HG03135 (cell line): ENCODE measurements around the gene RUNX3.
"Not testable (repeated sequence)": the region's sequence is repeated elsewhere in the genome, so short reads cannot be mapped to it uniquely, and the experiment has no call there.

Source experiments
- ATAC-seq: cut with Tn5 transposase; IDR thresholded peaks from one replicate; pipeline ENCODE4 v1.9.1; 2021; ENCODE audit warnings: mild to moderate bottlenecking, moderate library complexity; ENCODE audit not compliant: unreplicated experiment

The RUNX3 gene

DNA sequence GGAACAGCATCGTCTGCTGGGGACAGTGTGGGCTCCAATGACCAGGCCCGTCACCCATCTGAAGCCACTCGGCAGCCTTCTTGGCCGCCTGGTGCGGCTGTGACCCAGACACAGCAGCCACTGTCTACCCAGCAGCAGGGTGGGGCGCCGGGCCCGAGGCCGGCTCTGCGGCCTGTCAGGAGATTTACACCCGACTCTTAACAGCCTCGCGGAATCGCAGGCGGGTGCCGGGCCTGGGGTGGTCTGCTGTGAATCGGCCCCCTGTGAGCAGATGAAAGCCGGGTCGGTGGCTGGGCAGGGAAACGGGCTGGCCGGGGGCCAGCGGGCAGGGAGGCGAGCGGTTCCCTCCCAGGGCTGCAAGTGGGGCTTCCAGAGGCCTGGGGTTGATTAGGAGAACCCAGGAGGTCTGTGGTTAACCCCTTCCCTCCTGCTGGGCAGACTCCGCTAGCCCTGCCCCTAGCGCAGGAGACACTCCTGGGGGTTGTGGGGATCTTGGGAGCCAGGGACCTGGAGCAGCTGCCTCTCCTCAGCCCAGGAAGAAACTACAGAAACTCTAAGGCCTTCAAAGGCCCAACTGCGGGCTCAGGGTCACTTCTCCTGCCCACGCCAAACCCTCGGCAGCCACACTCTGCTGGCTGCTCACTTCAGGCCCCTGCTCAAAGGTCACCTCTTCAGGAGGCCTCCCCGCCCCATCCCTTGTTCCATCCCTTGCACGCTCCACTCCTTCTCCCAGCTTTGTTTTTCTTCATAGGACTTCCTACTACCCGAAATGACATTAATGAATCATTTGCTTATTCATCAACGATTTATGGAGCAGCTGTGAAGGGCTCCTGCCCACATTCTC is 15.6 kb downstream of the RUNX3 start:
- ATAC-seq, result no peak

DNA sequence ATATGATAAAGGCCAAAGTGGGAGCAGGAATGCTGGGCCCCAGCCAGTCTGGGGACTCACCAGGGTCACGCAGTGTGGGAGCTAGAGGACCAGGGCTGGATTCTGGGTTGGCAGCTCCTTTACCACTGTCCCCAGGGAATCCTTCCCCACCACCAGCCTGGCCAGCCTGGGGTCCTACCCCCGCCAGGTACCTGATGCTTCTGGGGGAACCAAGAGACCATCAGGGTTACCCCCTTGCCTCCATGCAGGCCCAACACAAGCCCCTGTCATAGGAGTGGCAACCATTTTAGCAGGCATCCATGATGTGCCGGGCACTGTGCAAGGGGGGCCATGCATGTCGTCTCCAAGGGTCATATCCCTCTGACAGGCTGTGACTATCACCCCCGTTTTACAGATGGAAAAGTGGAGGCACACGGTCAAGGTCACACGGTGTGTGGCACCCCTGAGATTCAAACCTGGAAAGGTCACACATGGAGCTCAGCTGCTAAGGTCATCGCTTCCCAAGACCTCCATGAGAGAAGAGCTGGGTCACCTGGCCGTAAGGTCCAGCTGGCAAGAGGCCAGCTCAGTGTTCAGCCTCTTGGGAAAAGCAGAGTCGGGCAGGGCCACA is 16.4 kb downstream of the RUNX3 start:
- ATAC-seq, result no peak

DNA sequence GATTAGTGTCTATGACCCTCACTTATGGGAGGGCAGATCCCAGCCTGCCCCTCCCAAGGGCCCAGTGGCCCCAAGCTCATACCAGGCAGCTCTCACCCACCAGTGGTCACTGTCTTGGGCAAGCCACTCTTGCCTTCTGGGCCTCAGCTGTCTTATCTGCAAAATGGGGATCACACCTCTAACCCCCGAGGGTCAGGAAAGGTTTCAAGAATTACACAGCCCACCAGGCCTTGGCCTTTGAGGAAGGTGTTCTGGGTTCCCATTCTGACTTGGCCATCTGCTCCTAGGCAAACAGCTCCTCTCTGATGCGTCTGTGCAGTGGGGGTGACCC is 16.8 kb downstream of the RUNX3 start:
- ATAC-seq, result no peak

DNA sequence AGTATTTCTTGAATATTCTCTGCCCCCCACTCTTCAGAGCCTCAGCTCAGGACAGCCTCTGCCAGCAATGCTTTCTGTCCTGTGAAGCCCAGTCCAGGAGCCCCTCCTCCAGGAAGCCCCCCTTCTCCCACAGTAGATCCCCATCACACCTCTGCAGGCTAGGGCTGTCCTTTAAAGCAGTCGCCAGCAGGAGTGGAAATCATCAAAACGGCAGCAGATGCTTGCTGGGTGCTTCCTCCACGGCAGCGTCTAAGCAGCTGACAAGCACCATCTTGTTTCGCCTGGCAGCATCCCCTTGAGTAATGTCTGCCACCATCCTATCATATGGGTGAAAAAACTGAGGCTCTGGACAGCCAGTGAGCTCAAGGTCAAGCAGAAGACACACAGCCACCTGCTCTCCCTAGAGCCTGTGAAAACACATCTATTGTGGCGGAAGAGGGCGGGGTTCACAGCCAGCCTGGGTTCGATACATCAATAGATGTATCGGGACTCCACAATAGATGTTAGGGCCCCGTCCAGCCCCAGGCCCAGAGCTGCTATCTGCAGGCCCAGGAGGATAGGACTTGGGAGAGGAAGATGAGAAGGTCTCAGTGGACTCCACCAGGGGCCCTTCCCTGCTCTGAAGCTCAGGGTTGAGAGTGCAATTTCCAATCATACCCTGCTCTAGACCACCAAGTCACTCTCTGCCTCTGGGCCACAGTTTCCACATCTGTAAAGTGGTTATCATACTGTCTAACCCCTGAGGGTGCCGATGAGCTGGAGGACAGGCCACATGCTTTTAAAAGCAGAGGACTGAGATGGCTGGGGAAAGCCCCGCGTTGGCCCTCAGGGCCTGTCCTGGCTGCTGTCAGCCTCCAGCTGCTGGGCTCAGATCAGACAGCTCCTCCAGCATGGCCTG is 17.5 kb downstream of the RUNX3 start:
- no peak for ATAC-seq

DNA sequence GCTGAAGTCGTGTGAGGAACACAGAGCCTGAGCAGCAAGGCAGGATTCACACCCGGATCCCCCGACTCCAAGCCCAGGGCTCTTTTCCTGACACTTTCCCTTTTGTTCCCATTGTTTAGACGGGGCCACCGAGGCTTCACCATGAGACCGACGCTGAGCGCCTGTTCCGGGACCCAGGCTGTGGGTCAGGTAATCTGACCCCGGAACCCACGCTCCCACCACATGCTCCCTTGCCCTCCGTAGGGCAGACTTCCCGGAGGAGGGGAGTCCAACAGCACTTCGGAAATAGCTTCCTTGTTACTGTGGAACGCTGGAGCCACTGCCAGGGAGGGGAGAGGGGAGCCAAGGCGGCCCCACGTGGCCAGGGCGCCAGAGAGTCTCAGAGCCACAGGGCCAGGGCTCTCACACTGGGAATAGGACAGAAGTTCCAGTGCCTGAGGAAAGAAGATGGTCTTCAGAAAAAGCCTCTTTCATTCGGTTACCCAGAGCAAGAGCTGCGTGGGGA is 18.4 kb downstream of the RUNX3 start:
- no peak for ATAC-seq

DNA sequence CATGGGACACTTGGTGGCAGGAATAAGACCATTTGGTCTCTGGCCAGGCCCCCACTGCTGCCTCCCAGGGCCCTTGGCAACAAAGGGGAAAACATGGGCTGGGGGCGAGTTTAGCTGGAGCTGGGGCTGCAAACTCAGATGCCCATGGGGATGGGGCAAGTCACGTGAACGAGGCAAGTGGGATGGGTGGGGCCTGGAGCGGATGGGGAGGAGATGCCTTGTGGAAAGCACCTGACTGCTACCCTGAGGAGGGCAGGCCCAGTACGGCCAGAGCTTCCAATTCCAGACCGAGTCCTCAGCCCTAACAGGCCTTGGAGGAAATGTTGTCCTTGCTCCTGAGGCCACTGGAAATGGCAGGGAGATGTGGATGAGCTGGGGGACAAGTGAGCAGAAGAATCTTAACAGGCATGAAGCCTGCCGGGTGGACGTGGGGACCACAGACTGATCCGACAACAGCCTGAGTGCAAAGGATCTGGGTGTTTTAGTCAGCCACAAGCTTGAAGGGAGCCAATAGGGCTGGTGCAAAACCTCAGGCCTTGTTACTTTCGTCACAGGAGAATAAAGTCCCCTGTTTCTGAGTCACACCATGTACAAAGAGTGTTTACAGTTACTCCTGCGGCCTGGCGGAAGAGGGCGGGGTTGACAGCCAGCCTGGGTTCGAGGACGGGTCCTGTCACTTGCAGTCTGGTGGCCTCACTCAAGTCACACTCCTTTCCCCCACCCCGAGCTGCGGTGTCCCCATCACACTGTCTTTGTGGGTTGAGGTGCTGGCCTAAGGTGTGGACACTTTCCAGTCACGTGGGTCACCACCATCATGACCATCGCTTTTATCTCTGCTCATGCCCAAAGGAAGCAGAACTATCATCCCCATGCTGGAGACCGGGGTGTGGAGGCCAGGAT is 19.1 kb downstream of the RUNX3 start:
- no peak for ATAC-seq

DNA sequence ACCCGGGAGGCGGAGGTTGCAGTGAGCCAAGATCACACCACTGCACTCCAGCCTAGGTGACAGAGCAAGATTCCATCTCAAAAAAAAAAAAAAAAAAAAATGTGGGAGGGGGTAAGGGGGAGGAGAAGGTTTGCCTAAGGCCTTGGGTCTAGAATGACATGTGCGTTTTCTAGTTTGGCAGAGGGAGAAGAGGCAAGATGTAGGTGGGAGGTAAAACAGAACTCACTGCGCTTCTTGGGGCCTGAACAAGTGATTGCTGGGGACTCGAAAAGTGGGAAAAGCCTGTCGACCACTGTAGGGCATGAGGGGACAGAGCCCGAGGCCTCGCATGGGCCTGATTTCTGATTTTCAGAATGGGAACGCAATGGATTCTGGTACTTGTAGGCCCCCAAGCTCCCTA is 19.9 kb downstream of the RUNX3 start:
- ATAC-seq, result no peak

DNA sequence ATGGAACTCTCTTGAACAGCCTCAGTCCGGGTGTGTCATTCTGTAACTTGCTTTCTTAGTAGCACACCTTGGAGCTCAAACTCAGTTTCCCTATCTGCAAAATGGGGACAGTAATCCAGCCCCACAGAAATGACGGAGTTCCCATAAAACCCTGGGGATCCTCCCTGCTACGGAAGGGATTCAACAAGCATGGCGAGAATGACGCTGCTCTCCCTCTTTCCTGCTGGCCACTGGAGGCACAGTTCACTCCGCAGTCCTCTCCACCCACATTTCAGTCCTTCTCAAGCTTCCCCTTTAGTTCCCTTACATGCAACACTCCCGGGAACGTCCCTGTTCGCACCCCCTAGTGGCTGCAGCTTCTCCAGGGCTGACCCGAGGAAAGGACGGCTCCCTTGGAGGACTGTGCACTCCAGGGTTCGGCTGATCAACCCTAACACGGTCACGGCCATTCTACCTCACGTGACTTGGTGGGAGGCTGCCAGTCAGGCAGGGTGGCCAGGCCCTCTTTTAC is 20.6 kb downstream of the RUNX3 start:
- no peak for ATAC-seq

DNA sequence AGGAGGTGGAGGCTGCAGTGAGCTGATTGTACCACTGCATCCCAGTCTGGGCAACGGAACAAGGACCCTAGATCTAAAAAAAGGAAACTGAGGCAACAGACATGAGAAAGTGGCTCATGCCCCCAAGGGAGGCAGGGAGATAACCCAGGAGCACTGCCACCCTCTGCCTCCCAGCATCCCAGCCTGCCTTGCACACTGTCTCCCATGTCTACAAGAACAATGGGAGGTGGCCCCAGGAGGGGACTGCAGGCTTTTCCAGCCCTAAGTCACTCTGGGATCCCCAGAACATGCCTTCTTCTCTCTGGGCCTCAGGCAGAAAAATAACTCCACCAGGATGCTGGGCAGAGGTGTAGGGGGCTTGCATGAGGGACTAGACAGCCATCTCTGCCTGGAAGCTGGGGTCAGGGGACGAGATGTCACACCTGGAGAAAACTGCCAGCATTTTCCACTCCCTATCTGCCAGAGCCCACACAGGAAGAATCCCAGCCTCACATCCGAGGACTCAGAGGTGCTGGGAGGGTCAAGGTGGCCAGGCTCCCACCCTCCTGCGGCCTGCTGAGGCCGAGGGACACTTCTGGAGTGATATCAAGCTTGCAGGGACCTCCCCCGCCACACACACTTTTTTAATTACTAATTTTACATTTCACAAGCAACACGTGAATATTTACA is 21.4 kb downstream of the RUNX3 start:
- ATAC-seq, result no peak

DNA sequence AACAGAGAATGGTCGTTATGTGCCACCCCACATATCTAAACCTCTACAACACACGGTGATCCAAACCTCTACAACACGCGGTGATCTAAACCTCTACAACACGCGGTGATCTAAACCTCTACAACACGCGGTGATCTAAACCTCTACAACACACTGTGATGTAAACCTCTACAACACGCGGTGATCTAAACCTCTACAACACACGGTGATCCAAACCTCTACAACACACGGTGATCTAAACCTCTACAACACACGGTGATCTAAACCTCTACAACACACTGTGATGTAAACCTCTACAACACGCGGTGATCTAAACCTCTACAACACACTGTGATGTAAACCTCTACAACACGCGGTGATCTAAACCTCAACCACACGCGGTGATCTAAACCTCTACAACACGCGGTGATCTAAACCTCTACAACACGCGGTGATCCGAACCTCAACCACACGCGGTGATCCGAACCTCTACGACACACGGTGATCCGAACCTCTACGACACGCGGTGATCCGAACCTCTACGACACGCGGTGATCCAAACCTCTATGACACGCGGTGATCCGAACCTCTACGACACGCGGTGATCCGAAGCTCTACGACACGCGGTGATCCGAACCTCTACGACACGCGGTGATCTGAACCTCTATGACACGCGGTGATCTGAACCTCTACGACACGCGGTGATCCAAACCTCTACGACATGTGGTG is 22.3 kb downstream of the RUNX3 start:
- not testable (repeated sequence) for ATAC-seq

DNA sequence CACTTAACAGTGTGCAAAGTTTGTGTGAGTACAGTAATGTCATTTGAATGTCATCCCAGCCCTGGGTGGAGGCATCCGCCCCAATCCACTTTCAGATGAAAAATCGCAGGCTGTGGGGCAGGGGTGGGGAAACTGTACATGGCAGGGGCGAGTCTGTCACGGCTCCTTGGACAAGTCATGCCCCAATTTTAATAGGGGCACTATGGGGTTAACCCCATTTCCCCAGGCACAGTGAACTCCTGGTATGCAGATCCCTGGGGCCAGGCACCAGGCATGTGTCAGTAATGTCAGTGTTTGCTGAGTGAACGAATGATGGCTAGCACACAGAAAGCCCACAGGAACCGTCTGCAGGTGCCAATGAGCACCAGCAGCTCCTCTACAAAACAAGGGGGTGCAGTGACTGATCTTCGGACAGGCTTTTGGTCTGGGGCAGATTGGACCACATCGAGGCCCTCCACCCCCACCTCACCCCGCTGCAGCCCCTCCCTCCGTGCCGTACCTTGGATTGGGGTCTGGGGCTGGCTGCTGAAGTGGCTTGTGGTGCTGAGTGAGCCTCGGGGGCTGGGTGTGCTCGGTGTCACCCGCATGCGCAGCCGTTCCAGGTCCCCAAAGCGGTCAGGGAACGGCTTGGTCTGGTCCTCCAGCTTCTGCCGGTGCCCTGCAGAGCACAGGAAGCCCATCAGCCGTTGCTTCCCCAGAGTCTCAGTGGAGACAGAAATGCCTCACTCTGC is 23.2 kb downstream of the RUNX3 start:
- ATAC-seq, result no peak

DNA sequence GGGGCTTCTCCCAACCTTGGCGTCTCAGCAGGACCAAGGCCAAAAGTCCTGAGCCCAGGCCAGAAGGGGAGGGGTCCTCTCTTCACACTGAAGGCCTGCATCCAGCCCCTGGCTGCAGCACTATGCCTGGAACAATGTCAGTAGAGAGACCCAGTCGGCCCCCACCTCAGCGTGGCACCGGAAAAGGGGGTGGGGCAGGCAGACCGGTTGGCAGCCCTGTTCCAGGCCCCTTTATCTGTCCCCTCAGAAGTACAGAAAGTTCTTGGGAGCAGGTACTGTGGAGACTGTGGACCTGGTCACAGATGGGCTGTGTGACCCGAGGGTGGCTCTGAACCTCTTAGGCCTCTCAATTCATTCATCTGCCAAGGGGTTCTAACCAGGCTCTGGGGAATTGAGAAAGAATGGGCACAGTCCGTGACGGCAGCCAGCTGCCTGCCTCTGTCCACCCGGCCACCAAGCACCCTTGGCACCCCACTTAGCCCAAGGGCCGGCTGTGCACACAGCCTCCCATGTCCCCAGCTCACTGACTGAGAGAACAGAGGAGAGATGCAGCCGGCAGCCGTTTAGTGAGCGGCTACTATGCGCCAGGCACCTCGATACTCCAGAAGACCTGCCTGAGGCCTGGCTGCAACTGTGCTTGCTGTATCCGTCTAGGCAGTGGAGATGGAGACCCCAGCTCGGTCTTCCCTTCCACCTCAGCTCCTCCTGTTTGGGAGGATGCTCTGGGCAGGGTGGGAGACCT is 23.9 kb downstream of the RUNX3 start:
- ATAC-seq, result no peak

DNA sequence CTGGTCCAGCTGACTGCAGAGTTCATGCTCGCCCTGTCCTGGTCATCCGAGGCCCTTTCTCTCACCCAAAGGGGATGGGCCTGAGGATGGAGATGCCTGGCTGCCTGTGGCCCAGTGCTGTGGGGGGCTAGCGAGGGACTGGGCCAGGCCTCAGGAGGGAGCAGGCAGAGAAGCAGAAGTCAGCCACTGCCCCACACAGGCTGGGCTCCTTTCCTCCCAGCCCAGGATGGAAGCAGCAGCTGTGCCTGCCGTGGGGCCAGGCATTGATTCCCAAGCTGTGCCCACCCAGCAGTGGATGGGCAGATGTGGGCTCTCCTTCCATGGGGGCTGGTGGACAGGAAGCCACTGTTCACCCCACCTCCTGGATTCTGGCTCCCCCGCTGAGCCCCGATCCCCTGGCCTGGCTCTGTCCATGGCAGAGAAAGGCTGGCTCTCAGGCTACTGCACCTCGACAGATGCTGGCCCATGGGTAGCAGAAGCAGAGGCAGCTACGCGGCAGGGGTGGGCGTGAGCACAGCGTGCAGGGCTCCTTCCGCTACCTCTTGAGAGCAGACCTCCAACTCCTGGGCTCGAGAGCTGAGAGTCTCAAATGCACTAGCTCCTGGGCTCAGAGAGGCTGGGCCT is 24.6 kb downstream of the RUNX3 start:
- no peak for ATAC-seq

DNA sequence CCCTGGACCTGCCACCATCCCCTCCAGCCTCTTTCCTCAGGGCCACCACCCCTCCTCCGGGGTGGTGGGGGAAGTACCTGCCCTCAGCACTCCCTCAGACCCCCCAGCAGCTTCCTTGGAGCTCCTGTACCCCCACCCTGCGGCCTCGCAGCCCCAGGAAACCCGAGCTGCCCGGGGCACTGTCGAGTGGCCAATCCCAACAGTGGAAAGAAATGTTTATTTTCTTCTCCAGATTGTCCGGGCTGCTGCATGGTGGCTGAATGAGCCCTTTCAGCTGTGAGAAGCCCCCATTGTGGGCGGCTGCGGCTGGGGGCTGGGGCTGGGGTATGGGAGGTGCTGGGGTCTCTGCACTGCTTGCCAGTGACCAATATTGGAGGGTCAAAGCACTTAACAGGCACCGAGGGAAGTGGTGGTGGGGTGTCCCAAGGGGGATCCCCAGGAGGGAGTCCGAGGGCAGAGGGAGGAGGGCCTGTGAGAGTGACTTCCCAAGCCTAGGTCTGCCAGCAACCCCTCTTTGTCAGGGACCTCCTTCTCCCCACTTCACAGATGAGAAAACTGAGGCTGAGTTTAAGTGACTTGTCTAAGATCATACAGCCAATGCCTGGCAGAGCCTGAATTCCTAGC is 25.2 kb downstream of the RUNX3 start:
- ATAC-seq, result no peak

DNA sequence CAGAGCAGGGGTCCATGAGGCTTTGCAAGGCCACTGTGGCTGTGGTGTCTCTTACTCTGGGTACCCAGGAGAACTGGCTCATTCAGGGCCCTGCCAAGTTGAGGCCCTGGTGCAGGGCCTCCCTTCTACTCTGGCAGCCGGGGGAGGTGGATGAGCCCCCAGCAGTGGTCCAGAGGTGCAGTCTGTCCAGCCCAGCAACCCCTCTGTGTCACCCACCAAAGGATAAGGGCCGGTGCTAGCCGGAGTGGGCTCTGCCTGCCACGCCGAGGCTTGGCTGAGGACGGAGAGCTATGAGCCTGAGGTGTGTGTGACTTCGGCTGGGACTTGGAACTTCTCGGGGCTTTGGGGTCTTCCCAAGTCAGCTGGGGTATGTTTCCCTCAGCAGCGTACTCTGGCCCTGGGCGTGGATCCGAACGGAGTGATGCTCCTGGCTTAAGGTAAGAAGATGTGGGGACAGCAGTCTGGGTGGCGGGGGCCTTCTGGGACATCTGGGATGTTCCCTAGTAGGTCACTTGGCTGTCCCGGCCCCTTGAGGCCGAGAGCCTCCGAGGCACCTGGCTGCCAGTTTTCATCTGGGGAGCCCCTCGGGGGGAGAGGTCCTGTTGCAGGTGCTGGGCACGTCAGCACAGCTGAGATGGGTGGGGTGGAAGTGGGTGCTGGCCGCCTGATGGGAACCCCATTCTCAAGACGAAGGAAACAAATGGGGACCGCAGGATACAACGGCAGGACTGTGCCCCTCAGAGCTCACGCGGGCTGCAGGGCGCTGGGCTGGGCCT is 25.9 kb downstream of the RUNX3 start:
- ATAC-seq, result no peak

DNA sequence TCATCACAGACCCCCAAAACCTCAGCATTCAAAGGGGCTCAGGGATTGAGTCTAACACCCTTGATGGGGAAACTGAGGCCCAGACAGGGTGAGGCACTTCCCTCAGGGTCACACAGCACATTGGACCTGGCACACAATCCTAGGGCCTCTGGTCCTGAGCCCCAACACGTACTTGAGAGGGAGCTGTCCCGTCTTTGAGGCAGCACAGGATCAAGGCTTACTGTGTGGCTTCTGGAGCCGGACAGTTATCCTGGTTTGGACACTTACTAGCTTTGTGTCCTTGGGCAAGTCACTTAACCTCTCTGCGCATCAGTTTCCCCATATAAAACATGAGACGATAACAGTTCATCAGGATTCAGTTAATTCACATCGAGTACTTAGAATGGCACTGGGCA is 26.5 kb downstream of the RUNX3 start:
- no peak for ATAC-seq
